Spleen (tissue), 11 donors: ENCODE measurements around the gene CD55. TPM values are rescaled to one million over a fixed set of nuclear protein-coding genes. Genes with fewer than 3 reads are reported as not detected.
A peak's percentile ranks its signal among the peaks of the same experiment; 100 is the strongest.

Source experiments
- DNase-seq: peaks from one replicate; pipeline ENCODE4 v3.0.0-alpha.2; 2020
- H3K27ac ChIP-seq, 8 donors: fragments of 200-600 bp; sonication (generic) in 7 of 8; 1 replicate in 4 of 8; 2 replicates in 4 of 8; pipeline versions ENCODE4 v1.5.0 to v1.8.0; 2016 to 2021; ENCODE audit warnings: inconsistent platforms in 4 of 8, mild to moderate bottlenecking in 4 of 8, moderate library complexity in 1 of 8
- H3K27me3 ChIP-seq, 7 donors: fragments of 200-600 bp; sonication (generic) in 6 of 7; replicated peaks in 1 of 7; 1 replicate in 4 of 7; 2 replicates in 3 of 7; pipeline versions ENCODE4 v1.5.0 to v1.8.0; 2016 to 2021; ENCODE audit warnings: inconsistent platforms in 3 of 7, mild to moderate bottlenecking in 1 of 7
- H3K36me3 ChIP-seq, 6 donors: fragments of 200-600 bp; sonication (generic) in 5 of 6; 1 replicate in 4 of 6; 2 replicates in 2 of 6; pipeline versions ENCODE4 v1.5.0 to v1.8.0; 2016 to 2021; ENCODE audit warnings: inconsistent platforms in 2 of 6
- H3K4me1 ChIP-seq, 6 donors: fragments of 200-600 bp; sonication (generic) in 5 of 6; 1 replicate in 3 of 6; 2 replicates in 3 of 6; pipeline versions ENCODE4 v1.5.0 to v1.8.0; 2016 to 2021; ENCODE audit warnings: inconsistent platforms in 3 of 6
- H3K4me3 ChIP-seq, 8 donors: fragments of 200-600 bp; sonication (generic) in 7 of 8; 1 replicate in 4 of 8; 2 replicates in 4 of 8; pipeline versions ENCODE4 v1.5.0 to v1.8.0; 2016 to 2021; ENCODE audit warnings: inconsistent platforms in 4 of 8, mild to moderate bottlenecking in 4 of 8, moderate library complexity in 2 of 8
- H3K9me3 ChIP-seq, 8 donors: fragments of 200-600 bp; sonication (generic) in 7 of 8; 1 replicate in 4 of 8; 2 replicates in 4 of 8; pipeline versions ENCODE4 v1.5.0 to v1.8.0; 2016 to 2021; ENCODE audit warnings: inconsistent platforms in 4 of 8
- POLR2A ChIP-seq, 3 donors: fragments of 450-650 bp; IDR thresholded peaks; one replicate each; pipeline ENCODE4 v1.5.1; 2017; ENCODE audit warnings: antibody characterized with exemption in 3 of 3, mild to moderate bottlenecking in 1 of 3
- POLR2AphosphoS5 ChIP-seq, 3 donors: sonication (generic); formaldehyde crosslinking; IDR thresholded peaks; one replicate each; pipeline ENCODE4 v1.5.1; 2017; ENCODE audit warnings: antibody characterized with exemption in 3 of 3
- WGBS, 5 donors: extraction: QIAGEN DNeasy Blood & Tissue Kit in 3 of 5; methylation state at CpG; one replicate each; pipeline versions ENCODE4 v1.1.5 to v1.1.7; 2013 to 2018; 5-methylcytosine and 5-hydroxymethylcytosine counted together
- intact Hi-C: fragments of 100-400 bp; cut with DNase I; formaldehyde crosslinking; loops from one replicate; pipeline ENCODE4 v1.15.0; 2023; ENCODE audit warnings: low total_unique reads
- polyA plus RNA-seq, 3 donors: library from polyadenylated mRNA; stranded (reverse); fragments of 200-250 nt; gene quantifications; one replicate each; pipeline ENCODE4 v1.2.1, GENCODE V29; 2013
- total RNA-seq, 7 donors: library from RNA; depleted of rRNA in 3 of 7; stranded (reverse); fragments of >200 nt in 3 of 7; fragmentation: NEBNext Ultra II Directional in 4 of 7; extraction: Animal tissue kit (Norgen Biotek cat#: 25700) in 4 of 7; gene quantifications; one replicate each; pipeline versions ENCODE4 v1.1.0 to v1.2.1, GENCODE V29; 2016 to 2021
- TF ChIP-seq, protein P1 (sequence below), 11 experiments: fragments of 200-600 bp in 7 of 11; fragments of 450-650 bp in 4 of 11; sonication (generic) in 4 of 11; IDR thresholded peaks in 8 of 11; conservative IDR thresholded peaks in 3 of 11; 1 replicate in 7 of 11; 2 replicates in 4 of 11; pipeline versions ENCODE4 v1.4.0 to v1.8.0; 2016 to 2021; ENCODE audit warnings: antibody characterized with exemption in 11 of 11, inconsistent platforms in 4 of 11, mild to moderate bottlenecking in 1 of 11
- donor health status: healthy with polysubstance abuse.
- donor health status: DM: no; HTN: no; CAD: no; lungs with moderate emphysema.
- donor health status: DM: no; HTN: no; CAD: no.
- donor health status: Bipolar disorder and iron deficiency.
- donor health status: healthy.
- donor health status: DM: no; HTN: no; CAD: no.
- donor health status: DM: yes; HTN: yes; CAD: no.

CD55 gene
- total and polyA plus RNA-seq, 10 donors, result 28.5 to 229 (median 104) TPM

DNA sequence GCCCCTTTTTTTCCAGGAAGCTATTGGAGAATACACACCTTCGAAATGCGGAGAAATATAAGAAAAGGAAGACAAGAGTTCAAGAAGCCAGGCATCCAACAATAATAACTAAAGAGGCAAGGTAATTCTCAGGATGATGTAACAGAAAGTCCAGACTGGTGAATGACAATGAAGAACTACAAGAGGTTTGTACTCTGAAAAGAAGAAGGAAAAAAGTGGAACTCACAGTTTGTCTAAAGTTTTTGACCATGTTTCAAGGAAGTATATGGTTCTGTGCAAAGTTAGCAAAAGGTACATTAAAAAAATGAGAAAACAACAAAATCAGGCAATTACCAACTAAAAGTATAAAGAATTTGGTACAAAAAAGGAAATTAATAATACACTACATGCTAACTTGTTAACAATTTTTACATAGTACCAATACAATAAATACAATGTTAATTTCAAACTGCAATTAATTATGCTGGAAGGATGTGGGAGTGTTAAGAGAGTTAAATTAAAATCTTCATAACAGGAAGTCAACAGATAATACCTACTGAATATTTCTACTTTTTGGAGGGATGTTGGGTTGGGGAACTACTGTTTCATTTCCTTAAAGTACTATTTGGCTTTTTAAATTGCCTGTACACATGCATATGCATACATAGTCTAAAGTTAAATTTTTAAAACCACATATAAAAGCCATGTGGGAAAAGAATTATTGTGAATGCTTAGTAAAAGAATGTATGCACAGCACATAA lies 12.9 kb upstream of the CD55 start:
- H3K36me3 ChIP-seq, result no peaks in the 10 kb centered on the region
- peaks cover 22 to 40% (median 33%) of the 10 kb centered on the region in 6 donors for H3K4me1 ChIP-seq
- H3K4me3 ChIP-seq, result no peak overlapping the region
- no peak for TF ChIP-seq POLR2AphosphoS5 (IDR thresholded peaks at IDR 0.05)
- TF ChIP-seq, protein P1, sequence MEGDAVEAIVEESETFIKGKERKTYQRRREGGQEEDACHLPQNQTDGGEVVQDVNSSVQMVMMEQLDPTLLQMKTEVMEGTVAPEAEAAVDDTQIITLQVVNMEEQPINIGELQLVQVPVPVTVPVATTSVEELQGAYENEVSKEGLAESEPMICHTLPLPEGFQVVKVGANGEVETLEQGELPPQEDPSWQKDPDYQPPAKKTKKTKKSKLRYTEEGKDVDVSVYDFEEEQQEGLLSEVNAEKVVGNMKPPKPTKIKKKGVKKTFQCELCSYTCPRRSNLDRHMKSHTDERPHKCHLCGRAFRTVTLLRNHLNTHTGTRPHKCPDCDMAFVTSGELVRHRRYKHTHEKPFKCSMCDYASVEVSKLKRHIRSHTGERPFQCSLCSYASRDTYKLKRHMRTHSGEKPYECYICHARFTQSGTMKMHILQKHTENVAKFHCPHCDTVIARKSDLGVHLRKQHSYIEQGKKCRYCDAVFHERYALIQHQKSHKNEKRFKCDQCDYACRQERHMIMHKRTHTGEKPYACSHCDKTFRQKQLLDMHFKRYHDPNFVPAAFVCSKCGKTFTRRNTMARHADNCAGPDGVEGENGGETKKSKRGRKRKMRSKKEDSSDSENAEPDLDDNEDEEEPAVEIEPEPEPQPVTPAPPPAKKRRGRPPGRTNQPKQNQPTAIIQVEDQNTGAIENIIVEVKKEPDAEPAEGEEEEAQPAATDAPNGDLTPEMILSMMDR (IDR thresholded peaks at IDR 0.05 in 8 of 11, conservative IDR thresholded peaks at IDR 0.05 in 3 of 11), result no peak
- no peak for TF ChIP-seq POLR2A (IDR thresholded peaks at IDR 0.05)
- intact Hi-C loops, result no loop called here
- H3K9me3 ChIP-seq, result peaks cover 0 to 2% (median 0%) of the 10 kb centered on the region in 8 donors
- 88 to 97% (median 92%) methylated on average over 2 of the region's 2 CpGs for WGBS, 5 donors
- no peak for DNase-seq
- peak overlapping the region; percentile 64 to 86 (median 80) for H3K27ac ChIP-seq
- H3K27me3 ChIP-seq, result no peaks in the 10 kb centered on the region

DNA sequence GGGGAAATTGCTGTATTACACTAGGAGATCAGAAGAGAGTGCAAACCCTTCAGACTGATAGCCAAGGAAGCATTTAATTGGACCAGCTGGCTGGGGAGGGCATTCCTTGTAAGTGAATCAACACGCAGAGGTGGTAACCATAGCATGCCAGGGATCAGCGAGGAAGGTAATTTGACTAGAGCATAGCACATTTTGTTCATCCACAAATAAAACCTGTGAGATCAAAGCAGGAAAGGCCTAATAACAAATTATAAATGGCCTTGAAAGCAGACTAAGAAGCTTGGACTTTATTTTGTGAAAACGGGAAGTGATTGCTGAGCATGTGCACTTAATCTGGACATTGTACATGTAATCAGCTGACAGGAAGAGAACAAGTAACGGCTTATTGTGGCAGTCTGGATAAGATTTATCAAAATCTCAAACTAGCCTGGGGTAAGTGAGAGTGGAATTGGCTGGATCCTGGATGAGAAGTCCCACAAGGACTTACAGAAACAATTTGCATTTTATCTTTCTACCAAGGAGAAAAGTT lies 11.7 kb upstream of the CD55 start:
- WGBS, 5 donors, result 33 to 42% (median 36%) methylated on average over 4 of the region's 4 CpGs
- Histone ChIP-seq H3K4me1 (peaks cover 22 to 40% (median 33%) of the 10 kb centered on the region in 6 donors), H3K27ac (peak overlapping the region; percentile 64 to 86 (median 80)), H3K36me3 (no peaks in the 10 kb centered on the region), H3K4me3 (peak overlapping the region in 1 of 8 donors; percentile 26), H3K27me3 (no peaks in the 10 kb centered on the region), H3K9me3 (no peaks in the 10 kb centered on the region)
- intact Hi-C loops, result no loop called here
- TF ChIP-seq POLR2AphosphoS5 (IDR thresholded peaks at IDR 0.05), result peak in 1 of 3 donors; percentile 13
- no peak for TF ChIP-seq POLR2A (IDR thresholded peaks at IDR 0.05)
- DNase-seq, result no peak

DNA sequence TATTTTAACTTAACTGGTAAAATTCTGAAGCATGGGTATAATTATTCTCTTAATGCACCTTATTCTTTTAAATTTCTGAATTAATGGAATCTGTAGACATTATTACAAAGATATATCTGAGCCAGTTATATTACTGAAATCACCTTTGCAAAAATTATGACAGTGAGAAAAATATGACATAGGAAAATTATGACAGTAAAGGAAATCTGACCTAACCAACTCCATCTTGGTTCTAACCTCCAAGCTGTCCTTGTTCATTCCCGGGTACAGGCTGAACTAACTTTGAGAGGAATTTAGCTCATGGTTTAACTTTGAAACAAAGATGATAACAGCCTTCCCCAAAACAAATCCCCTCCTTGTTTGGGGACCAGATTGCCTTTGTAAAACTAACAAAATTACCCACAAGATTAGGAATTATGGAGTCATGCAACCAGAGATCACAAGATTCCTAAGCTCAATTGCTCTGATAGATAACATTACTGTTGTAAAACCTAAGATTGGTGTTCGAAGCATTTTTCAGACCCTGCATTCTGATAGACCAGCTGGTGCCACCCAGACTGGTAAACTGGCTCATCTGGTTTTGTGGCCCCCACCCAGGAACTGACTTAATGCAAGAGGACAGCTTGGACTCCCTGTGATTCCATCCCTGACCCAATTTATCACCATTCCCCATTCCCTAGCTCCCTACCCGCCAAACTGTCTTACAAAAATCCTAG lies 9.4 kb upstream of the CD55 start:
- TF ChIP-seq POLR2A (IDR thresholded peaks at IDR 0.05) (no peak), POLR2AphosphoS5 (IDR thresholded peaks at IDR 0.05) (no peak)
- TF ChIP-seq, protein P1 (IDR thresholded peaks at IDR 0.05 in 8 of 11, conservative IDR thresholded peaks at IDR 0.05 in 3 of 11), result no peak
- WGBS, 5 donors, result 87 to 95% (median 91%) methylated on average over 3 of the region's 3 CpGs
- no peak for DNase-seq
- Histone ChIP-seq H3K4me3 (no peak overlapping the region), H3K27me3 (no peaks in the 10 kb centered on the region), H3K27ac (peak overlapping the region in 2 of 8 donors; percentile 9 to 41), H3K4me1 (peaks cover 31 to 57% (median 45%) of the 10 kb centered on the region in 6 donors), H3K36me3 (no peaks in the 10 kb centered on the region), H3K9me3 (no peaks in the 10 kb centered on the region)
- intact Hi-C loops, result no loop called here

DNA sequence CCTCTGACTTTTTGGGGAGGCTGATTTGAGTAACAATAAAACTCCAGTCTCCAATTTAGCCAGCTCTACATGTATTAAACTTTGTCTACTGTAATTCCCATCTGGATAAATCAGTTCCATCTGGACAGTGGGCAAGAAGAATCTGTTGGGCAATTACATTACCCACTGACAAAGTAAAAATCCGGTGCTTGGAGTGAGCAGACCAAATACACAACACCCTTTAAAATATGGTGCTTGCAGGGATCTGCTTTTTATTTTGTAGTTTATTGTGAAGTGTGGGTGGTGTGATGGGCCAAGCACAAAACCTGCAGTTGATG lies 8.9 kb upstream of the CD55 start:
- TF ChIP-seq POLR2A (IDR thresholded peaks at IDR 0.05), result no peak
- TF ChIP-seq, protein P1 (IDR thresholded peaks at IDR 0.05 in 8 of 11, conservative IDR thresholded peaks at IDR 0.05 in 3 of 11), result no peak
- TF ChIP-seq POLR2AphosphoS5 (IDR thresholded peaks at IDR 0.05), result no peak
- Histone ChIP-seq H3K4me1 (peaks cover 32 to 62% (median 50%) of the 10 kb centered on the region in 6 donors), H3K27ac (no peak overlapping the region), H3K36me3 (no peaks in the 10 kb centered on the region), H3K9me3 (no peaks in the 10 kb centered on the region), H3K27me3 (no peaks in the 10 kb centered on the region), H3K4me3 (no peak overlapping the region)
- intact Hi-C loops, result no loop called here
- DNase-seq, result no peak
- 79 to 97% (median 92%) methylated on average over 1 of the region's 1 CpG for WGBS, 5 donors
